ENCODE data around the gene RBFOX2. TPM values are rescaled to one million over a fixed set of nuclear protein-coding genes. Genes with fewer than 3 reads are reported as not detected.

Gene RBFOX2
- total and polyA plus RNA-seq, 2 of the 8 experiments (the other 6 are each of a cell fraction or from before 2014, with no cell fraction given) = 121 to 122 TPM

- Histone ChIP-seq H3K27me3 (replicated peaks in 1 of 4; ENCODE audit: control insufficient read depth in 3 of 4, extremely low read depth in 1 of 4, insufficient read depth in 3 of 4, low read length in 3 of 4) (no peaks in the 10 kb centered on the region), H3K9ac (replicated peaks in 1 of 4; ENCODE audit: extremely low read depth in 1 of 4, low read depth in 3 of 4, low read length in 3 of 4) (no peak overlapping the region), H3K9me3 (ENCODE audit: insufficient read depth in 2 of 2, low read depth in 1 of 2, low read length in 1 of 2) (no peaks in the 10 kb centered on the region), H3K79me1 (ENCODE audit: low read depth, low read length) (peaks cover 4% of the 10 kb centered on the region; the same call in 1 of the 2 replicates), H3K27ac (ENCODE audit: low read depth, low read length) (no peak overlapping the region), H3K14ac (ENCODE audit: insufficient read length) (no peak overlapping the region), H4K5ac (ENCODE audit: insufficient read length, low read depth, low read length) (no peak overlapping the region), H3K79me2 (ENCODE audit: control insufficient read depth in 1 of 2, insufficient read depth in 2 of 2, low read length in 2 of 2) (peaks cover 7 to 80% of the 10 kb centered on the region in 2 experiments; a peak in 3 of 4 replicates), H4K20me1 (replicated peaks in 1 of 2; ENCODE audit: control insufficient read depth in 1 of 2, insufficient read depth in 2 of 2, low read length in 2 of 2) (peaks cover 1 to 4% of the 10 kb centered on the region in 2 experiments), H2BK5ac (ENCODE audit: low read depth, low read length) (no peak overlapping the region), H2BK20ac (ENCODE audit: low read length) (no peak overlapping the region), H3K23me2 (ENCODE audit: low read depth, low read length) (no peaks in the 10 kb centered on the region; the same call in 1 of the 2 replicates), H2BK15ac (ENCODE audit: low read length) (no peak overlapping the region), H3K56ac (replicated peaks; ENCODE audit: insufficient read length, low read depth, low read length) (no peak overlapping the region), H3K18ac (ENCODE audit: extremely low read depth, low read length) (no peak overlapping the region), H3K4me3 (ENCODE audit: extremely low read depth in 1 of 4, insufficient read depth in 2 of 4, low read depth in 3 of 4, low read length in 4 of 4) (no peak overlapping the region), H2BK12ac (ENCODE audit: low read depth, low read length) (no peak overlapping the region), H2AK5ac (ENCODE audit: low read depth, low read length) (no peak overlapping the region), H3K4me2 (ENCODE audit: insufficient read depth in 1 of 2, low read depth in 2 of 2, low read length in 2 of 2) (no peak overlapping the region), H3K23ac (ENCODE audit: insufficient read length) (no peak overlapping the region), H3K4me1 (replicated peaks in 1 of 4; ENCODE audit: control insufficient read depth in 3 of 4, insufficient read depth in 4 of 4, low read length in 3 of 4) (peaks cover 0 to 8% (median 5%) of the 10 kb centered on the region in 4 experiments; a peak in 6 of 7 replicates), H2BK120ac (replicated peaks; ENCODE audit: low read depth, low read length) (no peak overlapping the region), H4K8ac (ENCODE audit: extremely low read depth, insufficient read depth, low read length) (no peak overlapping the region), H2AFZ (ENCODE audit: low read length) (no peak overlapping the region), H3K36me3 (ENCODE audit: control insufficient read depth in 2 of 4, insufficient read depth in 4 of 4, low read length in 3 of 4) (no peaks in the 10 kb centered on the region), H4K91ac (replicated peaks; ENCODE audit: insufficient read length, low read length) (no peak overlapping the region), H3K4ac (replicated peaks; ENCODE audit: insufficient read length, low read depth, low read length) (no peak overlapping the region)
- no peak for TF ChIP-seq RXRA (IDR thresholded peaks at IDR 0.05; ENCODE audit: insufficient read depth, low read depth, low read length)
- no peak for TF ChIP-seq SUZ12 (IDR thresholded peaks at IDR 0.05; ENCODE audit: low read length)
- TF ChIP-seq TEAD4 (IDR thresholded peaks at IDR 0.05; ENCODE audit: low read depth, low read length) = no peak
- TF ChIP-seq HDAC2 (IDR thresholded peaks at IDR 0.05; ENCODE audit: borderline replicate concordance in 1 of 2, low read depth in 2 of 2, low read length in 2 of 2) = no peak
- no peak for TF ChIP-seq KDM4A (IDR thresholded peaks at IDR 0.05; ENCODE audit: low read depth, low read length, severe bottlenecking)
- no peak for TF ChIP-seq CTBP2 (IDR thresholded peaks at IDR 0.05; ENCODE audit: borderline replicate concordance, insufficient read depth, insufficient read length, low read length)
- no peak for TF ChIP-seq SIRT6 (IDR thresholded peaks at IDR 0.05; ENCODE audit: low read length)
- WGBS, 2 experiments (ENCODE audit: extremely low coverage in 1 of 2, insufficient coverage in 1 of 2, insufficient read length in 1 of 2, insufficient replicate concordance in 2 of 2, low coverage in 1 of 2, low lambda C conversion rate in 2 of 2, missing lambda C conversion rate in 1 of 2) = 95% methylated on average over 1 of the region's 1 CpG; no CpG with 5 or more reads in 1 of the 2 experiments
- ChIA-PET CTCF (ENCODE audit: partially characterized antibody) (no interaction called here), POLR2A (ENCODE audit: partially characterized antibody) (no interaction called here)
- DNase-seq (ENCODE audit: low read depth in 1 of 2, low spot score in 2 of 2) (no peak), FAIRE-seq (no peak)
Measured at GRCh38 chr22:35973388-35973787, 55.2 kb downstream of the RBFOX2 start.

All from H1 (cell line).